Measurements from ENCODE around the gene PERM1. TPM values are rescaled to one million over a fixed set of nuclear protein-coding genes. Genes with fewer than 3 reads are reported as not detected.

PERM1 gene
- total and polyA plus RNA-seq, 2 donors (not counting 1 experiment from before 2014, with no cell fraction given): 0.03 to 0.17 TPM

GRCh38 chr1:985126-985525, 3.2 kb upstream of the PERM1 start:
- H3K27me3 ChIP-seq (ENCODE audit: control insufficient read depth, insufficient read depth, low read length): peaks cover 12% of the 10 kb centered on the region
- no peaks in the 10 kb centered on the region for H3K36me3 ChIP-seq (ENCODE audit: control insufficient read depth, insufficient read depth, low read length)
- H3K9ac ChIP-seq (ENCODE audit: insufficient read depth, low read length): no peak overlapping the region
- TF ChIP-seq CTCF (conservative IDR thresholded peaks at IDR 0.05 in 1 of 2, IDR thresholded peaks at IDR 0.05 in 1 of 2; ENCODE audit: low read depth in 1 of 2, low read length in 2 of 2) (no peak), EZH2 (IDR thresholded peaks at IDR 0.05; ENCODE audit: low read length, missing control alignments) (no peak)
- no peak overlapping the region for H3K4me2 ChIP-seq (ENCODE audit: extremely low read depth, insufficient read depth, low read length)
- H3K79me2 ChIP-seq (ENCODE audit: control insufficient read depth, insufficient read depth, low read length): no peaks in the 10 kb centered on the region
- no peak overlapping the region for H3K27ac ChIP-seq (ENCODE audit: insufficient read depth, low read length)
- H2AFZ ChIP-seq (ENCODE audit: low read length): no peak overlapping the region
- H4K20me1 ChIP-seq (ENCODE audit: control insufficient read depth, extremely low read depth, insufficient read depth, low read length): no peaks in the 10 kb centered on the region
- H3K4me1 ChIP-seq (ENCODE audit: control insufficient read depth, extremely low read depth, insufficient read depth, low read length): no peaks in the 10 kb centered on the region
- no peak for DNase-seq (ENCODE audit: low read depth in 2 of 2)
- H3K4me3 ChIP-seq (replicated peaks in 1 of 4; ENCODE audit: control extremely low read depth in 1 of 4, insufficient read depth in 1 of 4, low read depth in 3 of 4, low read length in 4 of 4): no peak overlapping the region
- no peaks in the 10 kb centered on the region for H3K9me3 ChIP-seq (ENCODE audit: control insufficient read depth, insufficient read depth, low read depth, low read length)

- no peak for DNase-seq (ENCODE audit: low read depth in 2 of 2)
- no peak overlapping the region for H3K27ac ChIP-seq (ENCODE audit: insufficient read depth, low read length)
- no peaks in the 10 kb centered on the region for H3K9me3 ChIP-seq (ENCODE audit: control insufficient read depth, insufficient read depth, low read depth, low read length)
- no peaks in the 10 kb centered on the region for H3K36me3 ChIP-seq (ENCODE audit: control insufficient read depth, insufficient read depth, low read length)
- no peak for TF ChIP-seq CTCF (conservative IDR thresholded peaks at IDR 0.05 in 1 of 2, IDR thresholded peaks at IDR 0.05 in 1 of 2; ENCODE audit: low read depth in 1 of 2, low read length in 2 of 2)
- TF ChIP-seq EZH2 (IDR thresholded peaks at IDR 0.05; ENCODE audit: low read length, missing control alignments): no peak
- peaks cover 11% of the 10 kb centered on the region for H3K27me3 ChIP-seq (ENCODE audit: control insufficient read depth, insufficient read depth, low read length)
- no peaks in the 10 kb centered on the region for H4K20me1 ChIP-seq (ENCODE audit: control insufficient read depth, extremely low read depth, insufficient read depth, low read length)
- no peak overlapping the region for H3K9ac ChIP-seq (ENCODE audit: insufficient read depth, low read length)
- no peaks in the 10 kb centered on the region for H3K79me2 ChIP-seq (ENCODE audit: control insufficient read depth, insufficient read depth, low read length)
- H3K4me2 ChIP-seq (ENCODE audit: extremely low read depth, insufficient read depth, low read length): peak overlapping the region; percentile 59
- no peak overlapping the region for H2AFZ ChIP-seq (ENCODE audit: low read length)
- H3K4me1 ChIP-seq (ENCODE audit: control insufficient read depth, extremely low read depth, insufficient read depth, low read length): no peaks in the 10 kb centered on the region
- no peak overlapping the region for H3K4me3 ChIP-seq (replicated peaks in 1 of 4; ENCODE audit: control extremely low read depth in 1 of 4, insufficient read depth in 1 of 4, low read depth in 3 of 4, low read length in 4 of 4)
These were observed 2.6 kb upstream of the PERM1 start for GRCh38 chr1:984476-984814.

- Histone ChIP-seq H3K9ac (ENCODE audit: insufficient read depth, low read length) (no peak overlapping the region), H3K4me3 (replicated peaks in 1 of 4; ENCODE audit: control extremely low read depth in 1 of 4, insufficient read depth in 1 of 4, low read depth in 3 of 4, low read length in 4 of 4) (no peak overlapping the region), H3K27me3 (ENCODE audit: control insufficient read depth, insufficient read depth, low read length) (peaks cover 8% of the 10 kb centered on the region), H4K20me1 (ENCODE audit: control insufficient read depth, extremely low read depth, insufficient read depth, low read length) (no peaks in the 10 kb centered on the region), H3K79me2 (ENCODE audit: control insufficient read depth, insufficient read depth, low read length) (no peaks in the 10 kb centered on the region), H3K4me2 (ENCODE audit: extremely low read depth, insufficient read depth, low read length) (peak overlapping the region; percentile 59), H3K9me3 (ENCODE audit: control insufficient read depth, insufficient read depth, low read depth, low read length) (no peaks in the 10 kb centered on the region), H3K4me1 (ENCODE audit: control insufficient read depth, extremely low read depth, insufficient read depth, low read length) (no peaks in the 10 kb centered on the region), H3K36me3 (ENCODE audit: control insufficient read depth, insufficient read depth, low read length) (no peaks in the 10 kb centered on the region), H3K27ac (ENCODE audit: insufficient read depth, low read length) (no peak overlapping the region), H2AFZ (ENCODE audit: low read length) (no peak overlapping the region)
- no peak for DNase-seq (ENCODE audit: low read depth in 2 of 2)
- TF ChIP-seq CTCF (conservative IDR thresholded peaks at IDR 0.05 in 1 of 2, IDR thresholded peaks at IDR 0.05 in 1 of 2; ENCODE audit: low read depth in 1 of 2, low read length in 2 of 2) (peak; percentile 54 to 66), EZH2 (IDR thresholded peaks at IDR 0.05; ENCODE audit: low read length, missing control alignments) (no peak)
These were observed 2.0 kb upstream of the PERM1 start for GRCh38 chr1:983798-984475.
